Panc1 (cell line): ENCODE measurements around the gene FAM217A. TPM values are rescaled to one million over a fixed set of nuclear protein-coding genes. Genes with fewer than 3 reads are reported as not detected.

ENCODE experiments used
- ATAC-seq: fragments of 200-7000 bp; cut with Tn5 transposase; 2 replicates; pipeline ENCODE4 v1.9.1; 2020; ENCODE audit warnings: mild to moderate bottlenecking, moderate library complexity
- BruUV-seq: library from RNA; stranded (reverse); fragments of 400-500 nt; replicated peaks from 2 replicates; lab custom pipeline; 2021; lab: Mats Ljungman, UMichigan
- CTCF ChIA-PET: fragments of 300-600 bp; sonication (Branson Sonifier 250); formaldehyde crosslinking; loops from one replicate; lab custom pipeline; 2022; ENCODE audit warnings: antibody characterized with exemption; lab: Charles Lee
- POLR2A ChIA-PET: fragments of 300-600 bp; sonication (Branson Sonifier 250); formaldehyde crosslinking; loops from one replicate; lab custom pipeline; 2022; ENCODE audit warnings: antibody characterized with exemption; lab: Charles Lee
- DNase-seq: peaks from one replicate; pipeline ENCODE4 v3.0.0-alpha.2; 2010; ENCODE audit warnings: low read depth, low spot score
- H3K27ac ChIP-seq: 2 replicates; pipeline ENCODE4 v1.5.1; 2011; ENCODE audit warnings: mild to moderate bottlenecking, low read length, inconsistent platforms
- H3K27me3 ChIP-seq: fragments of 200-500 bp; sonication (Bioruptor generic); 2 replicates; pipeline ENCODE4 v1.6.0; 2014; ENCODE audit warnings: low read length, inconsistent platforms; ENCODE audit not compliant: control insufficient read depth, insufficient read depth
- H3K36me3 ChIP-seq: fragments of 200-500 bp; sonication (Bioruptor generic); 2 replicates; pipeline ENCODE4 v1.5.1; 2014; ENCODE audit warnings: inconsistent platforms, mild to moderate bottlenecking, low read length, moderate library complexity; ENCODE audit not compliant: control insufficient read depth, insufficient read depth
- H3K4me1 ChIP-seq: 2 replicates; pipeline ENCODE4 v1.5.1; 2011; ENCODE audit warnings: inconsistent platforms, mild to moderate bottlenecking, low read length, moderate library complexity; ENCODE audit not compliant: control insufficient read depth, insufficient read depth
- H3K4me3 ChIP-seq, 2 experiments: 2 replicates each; pipeline ENCODE4 v1.5.1; 2011 to 2012; ENCODE audit warnings: low read depth in 2 of 2, low read length in 2 of 2, mild to moderate bottlenecking in 2 of 2, inconsistent platforms in 1 of 2, moderate library complexity in 1 of 2
- H3K9me3 ChIP-seq: fragments of 200-500 bp; sonication (Bioruptor generic); 2 replicates; pipeline ENCODE4 v1.5.1; 2014; ENCODE audit warnings: low read depth, mild to moderate bottlenecking, inconsistent platforms, low read length, moderate library complexity; ENCODE audit not compliant: control insufficient read depth, insufficient read depth
- POLR2AphosphoS5 ChIP-seq: IDR thresholded peaks from 2 replicates; pipeline ENCODE4 v1.6.1; 2012; ENCODE audit warnings: mild to moderate bottlenecking, low read depth, low read length, moderate library complexity
- SIN3A ChIP-seq: IDR thresholded peaks from 2 replicates; pipeline ENCODE4 v1.6.1; 2012; ENCODE audit warnings: low read depth, mild to moderate bottlenecking, low read length, moderate library complexity, borderline replicate concordance; ENCODE audit not compliant: insufficient read depth
- in situ Hi-C: cut with HindIII; loops from 2 replicates; pipeline ENCODE4 v1.10.0; 2016; ENCODE audit warnings: low sequenced_read_pairs, low pct_unique_long_range_greater_than_20kb
- intact Hi-C: fragments of 100-400 bp; cut with micrococcal nuclease; formaldehyde crosslinking; loops from one replicate; pipeline ENCODE4 v1.10.0; 2022; ENCODE audit not compliant: unreplicated experiment
- total RNA-seq: library from RNA; stranded (reverse); gene quantifications from one replicate; pipeline ENCODE4 v1.2.1, GENCODE V29; 2021; ENCODE audit not compliant: unreplicated experiment
- TF ChIP-seq, protein P1 (sequence below), 2 experiments: IDR thresholded peaks; 2 replicates each; pipeline ENCODE4 v1.6.1; 2011 to 2012; ENCODE audit warnings: low read depth in 2 of 2, control low read depth in 1 of 2, low read length in 1 of 2, mild to moderate bottlenecking in 1 of 2, moderate library complexity in 1 of 2; ENCODE audit not compliant: insufficient read depth in 1 of 2
- TF ChIP-seq, protein P2 (sequence below): fragments of 450-650 bp; IDR thresholded peaks from 2 replicates; pipeline ENCODE4 v1.5.1; 2017; ENCODE audit warnings: mild to moderate bottlenecking

The FAM217A gene
- total RNA-seq, 1 experiment from 2014 or later: not detected

DNA sequence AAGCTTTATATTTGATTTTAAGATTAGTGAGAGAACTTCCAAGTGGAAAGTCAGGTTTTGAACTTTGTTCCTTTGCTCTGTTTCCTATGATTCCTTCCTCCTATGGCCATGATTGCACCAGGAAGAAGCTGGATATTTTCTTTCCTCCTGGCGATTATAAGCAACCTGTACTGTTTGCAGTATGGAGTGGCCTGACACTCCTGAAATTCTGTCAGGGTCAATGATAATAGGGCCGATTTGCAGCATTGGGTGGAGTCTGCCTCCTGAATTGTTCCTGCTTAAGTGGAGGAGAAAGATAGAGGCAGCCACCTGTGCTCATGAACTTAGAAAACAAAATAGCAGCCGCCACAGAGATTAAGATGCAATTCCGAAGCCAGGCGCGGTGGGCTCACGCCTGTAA is 9.8 kb upstream of the FAM217A start:
- in situ Hi-C loops (no loop called here), intact Hi-C loops (no loop called here)
- ChIA-PET POLR2A (no interaction called here), CTCF (no interaction called here)
- Histone ChIP-seq H3K4me3 (no peak overlapping the region), H3K36me3 (no peaks in the 10 kb centered on the region), H3K27me3 (no peaks in the 10 kb centered on the region), H3K27ac (no peak overlapping the region), H3K9me3 (no peaks in the 10 kb centered on the region), H3K4me1 (no peaks in the 10 kb centered on the region)
- ATAC-seq (no peak), DNase-seq (no peak)
- no TSS peak for BruUV-seq
- no peak for TF ChIP-seq POLR2AphosphoS5
- TF ChIP-seq, protein P1, sequence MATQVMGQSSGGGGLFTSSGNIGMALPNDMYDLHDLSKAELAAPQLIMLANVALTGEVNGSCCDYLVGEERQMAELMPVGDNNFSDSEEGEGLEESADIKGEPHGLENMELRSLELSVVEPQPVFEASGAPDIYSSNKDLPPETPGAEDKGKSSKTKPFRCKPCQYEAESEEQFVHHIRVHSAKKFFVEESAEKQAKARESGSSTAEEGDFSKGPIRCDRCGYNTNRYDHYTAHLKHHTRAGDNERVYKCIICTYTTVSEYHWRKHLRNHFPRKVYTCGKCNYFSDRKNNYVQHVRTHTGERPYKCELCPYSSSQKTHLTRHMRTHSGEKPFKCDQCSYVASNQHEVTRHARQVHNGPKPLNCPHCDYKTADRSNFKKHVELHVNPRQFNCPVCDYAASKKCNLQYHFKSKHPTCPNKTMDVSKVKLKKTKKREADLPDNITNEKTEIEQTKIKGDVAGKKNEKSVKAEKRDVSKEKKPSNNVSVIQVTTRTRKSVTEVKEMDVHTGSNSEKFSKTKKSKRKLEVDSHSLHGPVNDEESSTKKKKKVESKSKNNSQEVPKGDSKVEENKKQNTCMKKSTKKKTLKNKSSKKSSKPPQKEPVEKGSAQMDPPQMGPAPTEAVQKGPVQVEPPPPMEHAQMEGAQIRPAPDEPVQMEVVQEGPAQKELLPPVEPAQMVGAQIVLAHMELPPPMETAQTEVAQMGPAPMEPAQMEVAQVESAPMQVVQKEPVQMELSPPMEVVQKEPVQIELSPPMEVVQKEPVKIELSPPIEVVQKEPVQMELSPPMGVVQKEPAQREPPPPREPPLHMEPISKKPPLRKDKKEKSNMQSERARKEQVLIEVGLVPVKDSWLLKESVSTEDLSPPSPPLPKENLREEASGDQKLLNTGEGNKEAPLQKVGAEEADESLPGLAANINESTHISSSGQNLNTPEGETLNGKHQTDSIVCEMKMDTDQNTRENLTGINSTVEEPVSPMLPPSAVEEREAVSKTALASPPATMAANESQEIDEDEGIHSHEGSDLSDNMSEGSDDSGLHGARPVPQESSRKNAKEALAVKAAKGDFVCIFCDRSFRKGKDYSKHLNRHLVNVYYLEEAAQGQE (IDR thresholded peaks at IDR 0.05; ENCODE audit: insufficient read depth in 1 of 2, low read depth in 2 of 2, low read length in 1 of 2): no peak
- TF ChIP-seq, protein P2, sequence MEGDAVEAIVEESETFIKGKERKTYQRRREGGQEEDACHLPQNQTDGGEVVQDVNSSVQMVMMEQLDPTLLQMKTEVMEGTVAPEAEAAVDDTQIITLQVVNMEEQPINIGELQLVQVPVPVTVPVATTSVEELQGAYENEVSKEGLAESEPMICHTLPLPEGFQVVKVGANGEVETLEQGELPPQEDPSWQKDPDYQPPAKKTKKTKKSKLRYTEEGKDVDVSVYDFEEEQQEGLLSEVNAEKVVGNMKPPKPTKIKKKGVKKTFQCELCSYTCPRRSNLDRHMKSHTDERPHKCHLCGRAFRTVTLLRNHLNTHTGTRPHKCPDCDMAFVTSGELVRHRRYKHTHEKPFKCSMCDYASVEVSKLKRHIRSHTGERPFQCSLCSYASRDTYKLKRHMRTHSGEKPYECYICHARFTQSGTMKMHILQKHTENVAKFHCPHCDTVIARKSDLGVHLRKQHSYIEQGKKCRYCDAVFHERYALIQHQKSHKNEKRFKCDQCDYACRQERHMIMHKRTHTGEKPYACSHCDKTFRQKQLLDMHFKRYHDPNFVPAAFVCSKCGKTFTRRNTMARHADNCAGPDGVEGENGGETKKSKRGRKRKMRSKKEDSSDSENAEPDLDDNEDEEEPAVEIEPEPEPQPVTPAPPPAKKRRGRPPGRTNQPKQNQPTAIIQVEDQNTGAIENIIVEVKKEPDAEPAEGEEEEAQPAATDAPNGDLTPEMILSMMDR: no peak

DNA sequence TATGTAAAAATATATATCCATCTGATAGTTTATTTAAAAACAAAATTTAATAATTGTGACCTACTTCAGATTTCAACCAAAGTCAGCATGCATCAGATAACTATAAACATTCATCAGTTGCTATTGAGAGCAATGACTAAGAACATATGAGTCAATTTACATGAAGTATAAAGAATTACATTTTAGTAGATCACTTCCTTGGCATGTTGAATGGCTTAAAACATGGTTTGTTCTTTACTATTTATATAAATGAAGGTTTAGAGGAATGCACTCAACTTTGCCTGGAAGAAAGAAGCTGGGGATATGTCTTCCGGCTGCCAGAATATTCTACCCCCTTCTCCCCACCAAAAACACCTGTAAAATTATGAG is 6.4 kb upstream of the FAM217A start:
- TF ChIP-seq SIN3A (no peak), POLR2AphosphoS5 (no peak)
- TF ChIP-seq, protein P1 (IDR thresholded peaks at IDR 0.05; ENCODE audit: insufficient read depth in 1 of 2, low read depth in 2 of 2, low read length in 1 of 2): no peak
- TF ChIP-seq, protein P2: no peak
- in situ Hi-C loops (no loop called here), intact Hi-C loops (no loop called here)
- DNase-seq (no peak), ATAC-seq (no peak)
- H3K4me3 ChIP-seq: no peak overlapping the region
- ChIA-PET CTCF (no interaction called here), POLR2A (no interaction called here)
- no peaks in the 10 kb centered on the region for H3K27me3 ChIP-seq
- H3K27ac ChIP-seq: no peak overlapping the region
- no peaks in the 10 kb centered on the region for H3K36me3 ChIP-seq
- no peaks in the 10 kb centered on the region for H3K9me3 ChIP-seq
- H3K4me1 ChIP-seq: no peaks in the 10 kb centered on the region
- no TSS peak for BruUV-seq
